Motor neuron (in vitro differentiated cells): ENCODE data around the gene FXR2. TPM values are rescaled to one million over a fixed set of nuclear protein-coding genes. Genes with fewer than 3 reads are reported as not detected.

ENCODE experiments used
- ATAC-seq, 8 experiments: fragments of 200-7000 bp; cut with Tn5 transposase; replicated peaks in 6 of 8; 2 replicates each; pipeline ENCODE4 v1.8.0; 2021; ENCODE audit warnings: mild to moderate bottlenecking in 8 of 8, moderate library complexity in 8 of 8
- H3K27ac ChIP-seq, 2 donors: fragments of 250-450 bp; sonication (Bioruptor Pico); 2 replicates each; pipeline ENCODE4 v1.9.0; 2021; ENCODE audit warnings: antibody characterized with exemption in 2 of 2, mild to moderate bottlenecking in 2 of 2, moderate library complexity in 1 of 2
- H3K4me1 ChIP-seq, 2 donors: fragments of 250-450 bp; sonication (Bioruptor Pico); replicated peaks in 1 of 2; 2 replicates each; pipeline ENCODE4 v1.6.1; 2021; ENCODE audit warnings: antibody characterized with exemption in 2 of 2, mild to moderate bottlenecking in 2 of 2, moderate library complexity in 1 of 2
- H3K4me3 ChIP-seq, 5 donors: fragments of 250-450 bp; sonication (Bioruptor Pico); 2 replicates each; pipeline ENCODE4 v1.9.0; 2021; ENCODE audit warnings: antibody characterized with exemption in 5 of 5, mild to moderate bottlenecking in 5 of 5, moderate library complexity in 4 of 5
- whole genome bisulfite sequencing, 10 experiments: fragments of 450-650 bp; shearing (Covaris generic); methylation state at CpG; one replicate each; pipeline ENCODE4 v1.0.0; 2022; 5-methylcytosine and 5-hydroxymethylcytosine counted together
- in situ Hi-C, 9 experiments: fragments of 400-800 bp; cut with MboI; loops; one replicate each; pipeline ENCODE4 v1.15.0; 2021; ENCODE audit warnings: low sequenced_read_pairs in 9 of 9, low pct_unique_long_range_greater_than_20kb in 2 of 9; ENCODE audit not compliant: unreplicated experiment in 9 of 9
- total RNA-seq, 8 experiments: library from RNA; unstranded; fragments of 300-600 nt; gene quantifications; 2 replicates each; pipeline versions ENCODE4 v1.2.3 to v1.2.4, GENCODE V29; 2022

The FXR2 gene
- total RNA-seq, 8 experiments from 2014 or later: 33.0 to 53.4 (median 46.1) TPM

- in situ Hi-C loops: no loop called here
- H3K27ac ChIP-seq: peak overlapping the region in 1 of 2 donors; percentile 55
- WGBS, 10 experiments: 20 to 94% (median 77%) methylated on average over 1 to 5 of the region's 12 CpGs; no CpG with 5 or more reads in 7 of the 10 experiments
- ATAC-seq: peak in 3 of 8 experiments; percentile 0 to 3 (median 0)
- H3K4me1 ChIP-seq: peaks cover 29 to 32% of the 10 kb centered on the region in 2 donors
- H3K4me3 ChIP-seq: peak overlapping the region in 1 of 5 donors; percentile 4
Measured at GRCh38 chr17:7579834-7580603, 34.7 kb downstream of the FXR2 start.

DNA sequence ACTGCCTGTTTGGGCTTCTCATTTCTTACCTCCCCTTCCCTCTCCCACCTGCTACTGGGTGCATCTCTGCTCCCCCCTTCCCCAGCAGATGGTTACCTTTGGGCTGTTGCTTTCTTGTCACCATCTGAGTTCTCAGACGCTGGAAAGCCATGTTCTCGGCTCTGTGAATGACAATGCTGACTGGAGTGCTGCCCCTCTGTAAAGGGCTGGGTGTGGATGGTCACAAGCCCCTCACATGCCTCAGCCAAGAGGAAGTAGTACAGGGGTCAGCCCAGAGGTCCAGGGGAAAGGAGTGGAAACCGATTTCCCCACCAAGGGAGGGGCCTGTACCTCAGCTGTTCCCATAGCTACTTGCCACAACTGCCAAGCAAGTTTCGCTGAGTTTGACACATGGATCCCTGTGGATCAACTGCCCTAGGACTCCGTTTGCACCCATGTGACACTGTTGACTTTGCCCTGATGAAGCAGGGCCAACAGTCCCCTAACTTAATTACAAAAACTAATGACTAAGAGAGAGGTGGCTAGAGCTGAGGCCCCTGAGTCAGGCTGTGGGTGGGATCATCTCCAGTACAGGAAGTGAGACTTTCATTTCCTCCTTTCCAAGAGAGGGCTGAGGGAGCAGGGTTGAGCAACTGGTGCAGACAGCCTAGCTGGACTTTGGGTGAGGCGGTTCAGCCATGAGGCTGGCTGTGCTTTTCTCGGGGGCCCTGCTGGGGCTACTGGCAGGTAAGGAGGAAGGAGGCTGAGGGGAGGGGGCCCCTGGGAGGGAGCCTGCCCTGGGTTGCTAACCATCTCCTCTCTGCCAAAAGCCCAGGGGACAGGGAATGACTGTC lies 35.5 kb downstream of the FXR2 start, which contains the start of gene CD68:
Gene CD68, plus strand, starts transcription at position 638 of the 833 bp plus-strand sequence. Its CDS starts 40 bp downstream, at position 678.
- H3K4me1 ChIP-seq: peaks cover 29 to 34% of the 10 kb centered on the region in 2 donors
- peak within 1 kb of the TSS in 1 of 2 donors; percentile 55 for H3K27ac ChIP-seq
- WGBS, 10 experiments: 0 to 70% (median 16%) methylated on average over 1 to 6 of the region's 7 CpGs; no CpG with 5 or more reads in 3 of the 10 experiments
- peak; percentile 14 to 51 (median 35) for ATAC-seq
- peak within 1 kb of the TSS in 1 of 5 donors; percentile 4 for H3K4me3 ChIP-seq
- in situ Hi-C loops: no loop called here

GRCh38 chr17:7577327-7578199 lies 37.1 kb downstream of the FXR2 start:
- 67 to 100% (median 90%) methylated on average over 1 to 7 of the region's 17 CpGs; no CpG with 5 or more reads in 2 of the 10 experiments for WGBS, 10 experiments
- in situ Hi-C loops: no loop called here
- Histone ChIP-seq H3K4me1 (peaks cover 22 to 28% of the 10 kb centered on the region in 2 donors), H3K27ac (no peak overlapping the region), H3K4me3 (no peak overlapping the region)
- ATAC-seq: no peak

GRCh38 chr17:7576432-7576937 lies 38.2 kb downstream of the FXR2 start:
- Histone ChIP-seq H3K4me1 (peaks cover 18 to 20% of the 10 kb centered on the region in 2 donors), H3K4me3 (no peak overlapping the region), H3K27ac (no peak overlapping the region)
- ATAC-seq: no peak
- WGBS, 10 experiments: 62 to 100% (median 91%) methylated on average over 2 to 6 of the region's 14 CpGs; no CpG with 5 or more reads in 2 of the 10 experiments
- in situ Hi-C loops: no loop called here

- Histone ChIP-seq H3K4me3 (no peak overlapping the region), H3K27ac (no peak overlapping the region), H3K4me1 (peaks cover 16 to 21% of the 10 kb centered on the region in 2 donors)
- ATAC-seq: no peak
- in situ Hi-C loops: no loop called here
- WGBS, 10 experiments: 66 to 100% (median 95%) methylated on average over 1 to 7 of the region's 7 CpGs; no CpG with 5 or more reads in 1 of the 10 experiments
Measured at GRCh38 chr17:7575959-7576358, 38.7 kb downstream of the FXR2 start.

DNA sequence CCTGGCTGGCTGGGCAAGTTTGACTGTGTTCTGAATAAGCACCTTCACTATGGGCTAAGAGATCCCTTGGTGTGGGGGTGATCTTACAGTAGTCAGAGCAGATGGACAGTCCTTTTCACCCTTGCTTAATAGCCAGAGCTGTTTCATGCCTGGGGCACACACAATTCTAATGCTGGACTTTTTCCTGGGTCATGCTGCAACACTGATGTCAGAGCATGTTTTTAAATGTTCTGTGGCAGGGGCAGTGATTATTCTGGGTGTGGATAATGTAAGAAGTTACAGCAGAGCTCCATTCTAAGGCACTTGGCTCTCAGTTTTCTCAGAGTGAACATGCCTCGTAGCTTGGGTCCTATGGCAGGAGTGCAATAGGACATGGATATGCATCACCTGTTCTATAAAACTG lies 39.2 kb downstream of the FXR2 start:
- ATAC-seq: no peak
- Histone ChIP-seq H3K4me3 (no peak overlapping the region), H3K4me1 (peaks cover 16 to 21% of the 10 kb centered on the region in 2 donors), H3K27ac (no peak overlapping the region)
- 75 to 100% (median 86%) methylated on average over 1 of the region's 1 CpG; no CpG with 5 or more reads in 7 of the 10 experiments for WGBS, 10 experiments
- in situ Hi-C loops: no loop called here

DNA sequence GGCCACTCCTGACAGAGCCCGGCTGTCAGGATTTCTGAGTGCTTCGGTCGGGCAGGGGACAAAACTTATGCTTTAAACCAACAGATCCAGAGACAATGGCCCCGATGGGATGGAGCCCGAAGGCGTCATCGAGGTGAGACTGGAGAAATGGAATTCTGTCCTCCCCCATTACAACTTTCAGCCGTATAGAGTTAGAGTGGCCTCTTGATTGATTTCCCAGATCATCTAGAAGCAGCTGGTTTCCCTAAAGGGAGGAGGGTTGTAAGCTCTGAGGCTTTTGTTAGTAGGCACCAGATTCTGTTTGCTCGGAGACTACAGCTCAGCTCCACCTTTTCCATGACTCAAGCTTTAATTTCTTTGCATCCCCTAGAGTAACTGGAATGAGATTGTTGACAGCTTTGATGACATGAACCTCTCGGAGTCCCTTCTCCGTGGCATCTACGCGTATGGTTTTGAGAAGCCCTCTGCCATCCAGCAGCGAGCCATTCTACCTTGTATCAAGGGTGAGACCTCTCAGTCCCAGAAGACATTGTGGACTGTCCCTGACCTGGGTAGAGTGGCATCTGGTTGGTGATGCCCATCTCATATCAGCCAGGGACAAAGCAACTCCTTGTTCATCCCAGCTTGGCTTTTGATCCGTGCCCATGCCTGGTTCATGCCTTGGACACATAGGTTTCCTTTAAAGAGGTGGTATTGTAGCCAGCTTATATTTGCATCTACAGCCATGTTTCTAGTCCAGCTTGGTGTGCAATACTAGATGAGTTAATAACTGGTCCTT lies 40.3 kb downstream of the FXR2 start:
- in situ Hi-C loops: loop anchor here in 1 of 9 experiments (25.0 kb wide), 1 partner anchor 537 kb away; the partner anchor contains the start of genes SLC16A11 and SLC16A13
- Histone ChIP-seq H3K4me3 (peak overlapping the region; percentile 74 to 95 (median 85)), H3K27ac (peak overlapping the region; percentile 85 to 95), H3K4me1 (peaks cover 16 to 18% of the 10 kb centered on the region in 2 donors)
- WGBS, 10 experiments: 0 to 40% (median 21%) methylated on average over 1 to 11 of the region's 15 CpGs; no CpG with 5 or more reads in 2 of the 10 experiments
- ATAC-seq: no peak

DNA sequence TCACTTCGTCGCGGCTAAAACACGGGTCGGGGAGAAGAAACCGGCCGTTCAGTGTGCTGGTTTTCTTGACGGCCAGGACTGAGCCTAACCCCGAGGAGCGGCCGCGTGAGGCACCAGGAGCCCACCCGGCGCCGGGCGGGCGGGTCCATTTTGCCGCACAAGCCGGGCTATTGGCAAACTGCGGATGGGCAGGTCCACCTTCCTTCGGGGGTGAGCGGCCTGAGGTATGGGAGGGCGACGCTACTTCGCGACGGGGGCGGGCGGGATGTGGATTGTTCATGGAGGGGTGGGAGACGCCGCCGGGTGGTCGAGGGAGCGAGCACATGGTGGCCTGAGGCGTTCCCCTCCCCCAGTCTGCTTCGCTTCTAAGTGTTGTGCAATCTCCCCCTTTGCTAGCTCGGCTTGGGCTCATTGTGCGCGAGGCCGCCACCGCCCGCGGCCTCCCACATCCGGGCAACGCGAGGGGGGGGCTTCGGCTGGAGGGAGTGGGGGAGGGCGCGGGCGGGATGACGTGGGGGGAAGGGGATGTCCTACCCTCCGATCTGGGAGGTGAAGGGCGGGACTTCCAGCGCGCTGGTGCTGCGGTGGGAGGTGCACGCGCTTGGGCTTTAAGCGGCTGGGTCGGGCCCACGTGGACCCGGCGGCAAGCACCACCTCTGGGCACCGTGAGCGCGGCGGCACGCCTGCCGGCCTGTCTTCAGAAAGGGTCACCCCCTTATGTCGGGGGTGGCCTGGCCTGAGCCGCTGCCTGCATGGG lies 41.2 kb downstream of the FXR2 start:
- ATAC-seq: peak; percentile 9 to 60 (median 48)
- peaks cover 16 to 17% of the 10 kb centered on the region in 2 donors for H3K4me1 ChIP-seq
- peak overlapping the region; percentile 85 to 95 for H3K27ac ChIP-seq
- H3K4me3 ChIP-seq: peak overlapping the region; percentile 74 to 95 (median 85)
- in situ Hi-C loops: loop anchor here in 1 of 9 experiments (25.0 kb wide), 1 partner anchor 536 kb away; the partner anchor contains the start of genes SLC16A11 and SLC16A13
- WGBS, 10 experiments: 0 to 2% methylated on average over 8 to 10 of the region's 71 CpGs; no CpG with 5 or more reads in 8 of the 10 experiments

GRCh38 chr17:7572588-7573323 lies 41.9 kb downstream of the FXR2 start:
- WGBS, 10 experiments: 0% methylated on average over 1 to 9 of the region's 73 CpGs; no CpG with 5 or more reads in 6 of the 10 experiments
- H3K27ac ChIP-seq: peak overlapping the region; percentile 85 to 95
- peak overlapping the region; percentile 74 to 95 (median 85) for H3K4me3 ChIP-seq
- in situ Hi-C loops: loop anchor here in 1 of 9 experiments (25.0 kb wide), 1 partner anchor 535 kb away; the partner anchor contains the start of genes SLC16A11 and SLC16A13
- peaks cover 16 to 17% of the 10 kb centered on the region in 2 donors for H3K4me1 ChIP-seq
- ATAC-seq: peak; percentile 2 to 91 (median 76)

DNA sequence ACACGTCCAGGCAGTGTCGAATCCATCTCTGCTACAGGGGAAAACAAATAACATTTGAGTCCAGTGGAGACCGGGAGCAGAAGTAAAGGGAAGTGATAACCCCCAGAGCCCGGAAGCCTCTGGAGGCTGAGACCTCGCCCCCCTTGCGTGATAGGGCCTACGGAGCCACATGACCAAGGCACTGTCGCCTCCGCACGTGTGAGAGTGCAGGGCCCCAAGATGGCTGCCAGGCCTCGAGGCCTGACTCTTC lies 42.4 kb downstream of the FXR2 start:
- in situ Hi-C loops: loop anchor here in 1 of 9 experiments (25.0 kb wide), 1 partner anchor 535 kb away; the partner anchor contains the start of genes SLC16A11 and SLC16A13
- Histone ChIP-seq H3K27ac (peak overlapping the region; percentile 73 to 83), H3K4me3 (peak overlapping the region; percentile 35 to 50 (median 46)), H3K4me1 (peaks cover 16 to 17% of the 10 kb centered on the region in 2 donors)
- WGBS, 10 experiments: 0% methylated on average over 2 to 9 of the region's 11 CpGs; no CpG with 5 or more reads in 5 of the 10 experiments
- peak in 3 of 8 experiments; percentile 87 to 90 (median 88) for ATAC-seq
